ENCODE data around the gene SEMA4D. TPM values are rescaled to one million over a fixed set of nuclear protein-coding genes. Genes with fewer than 3 reads are reported as not detected.
A peak's percentile ranks its signal among the peaks of the same experiment; 100 is the strongest.

The SEMA4D gene
- total RNA-seq, 2 experiments from 2014 or later, result 334 to 336 TPM

GRCh38 chr9:89526667-89527066 lies 28.8 kb upstream of the SEMA4D start:
- DNase-seq, result no peak
- Mint-ChIP-seq H3K27me3 (no peaks in the 10 kb centered on the region), H3K36me3 (ENCODE audit: low read depth) (peaks cover 22% of the 10 kb centered on the region), H3K9me3 (peaks cover 15% of the 10 kb centered on the region), H3K4me1 (peaks cover 97% of the 10 kb centered on the region), H3K4me3 (no peak overlapping the region), H3K27ac (peak overlapping the region; percentile 54)
- POLR2A ChIA-PET, result no interaction called here
- CTCF ChIA-PET, result interaction anchor here (1.1 to 3.2 kb wide), 3 partner anchors 22 to 77 kb away, joined by 3 to 15 read pairs (median 3); no protein-coding TSS in a partner anchor

DNA sequence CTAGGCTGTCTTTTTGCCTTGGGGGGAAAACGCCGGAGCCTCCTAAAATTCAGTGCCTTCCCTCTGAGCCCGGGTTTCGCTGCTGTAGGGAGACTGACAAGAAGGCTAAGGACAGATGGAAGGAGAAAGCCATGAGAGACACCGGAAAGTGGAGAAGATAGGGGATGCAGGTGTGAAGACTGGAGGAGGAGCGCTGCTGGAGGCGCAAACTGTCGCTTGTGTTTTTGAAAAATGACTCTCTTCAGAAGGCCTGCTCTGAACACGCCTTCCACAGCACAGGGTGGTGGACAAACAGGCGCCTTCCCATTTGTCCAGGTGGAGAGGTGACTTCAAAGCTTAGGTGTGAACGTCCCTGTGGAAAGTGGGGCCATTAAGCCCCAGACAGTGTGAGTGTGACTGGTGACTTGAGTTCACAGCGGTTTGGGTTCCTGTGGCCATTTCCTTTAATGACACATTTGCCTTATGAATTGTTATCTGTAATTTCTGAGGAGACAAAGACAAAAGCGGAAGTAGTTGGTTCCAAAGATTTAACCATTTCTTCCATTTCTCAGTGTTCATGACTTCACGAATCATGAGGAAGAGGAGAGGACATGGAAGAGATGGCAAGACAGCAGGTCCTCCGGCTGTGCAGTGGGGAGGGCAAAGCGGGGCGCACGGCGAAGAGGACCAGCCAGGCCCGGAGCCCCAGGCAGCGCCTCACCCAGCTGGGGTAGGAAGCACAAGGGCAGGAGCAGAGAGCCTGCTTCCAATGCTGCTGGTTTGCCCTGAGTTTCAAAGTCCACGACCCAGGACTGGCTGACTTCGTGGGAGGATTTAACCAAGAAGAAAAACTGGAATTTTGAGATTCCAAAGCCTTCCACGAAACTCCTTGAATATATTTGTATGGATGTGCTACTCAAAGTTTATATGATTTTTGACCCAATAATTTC lies 27.8 kb upstream of the SEMA4D start:
- POLR2A ChIA-PET, result no interaction called here
- CTCF ChIA-PET, result interaction anchor here (0.7 to 4.1 kb wide), 4 partner anchors 13 to 119 kb away, joined by 3 to 24 read pairs (median 9); no protein-coding TSS in a partner anchor
- Mint-ChIP-seq H3K4me1 (peaks cover 97% of the 10 kb centered on the region), H3K9me3 (peaks cover 15% of the 10 kb centered on the region), H3K27me3 (no peaks in the 10 kb centered on the region), H3K27ac (peak overlapping the region; percentile 16), H3K4me3 (no peak overlapping the region), H3K36me3 (ENCODE audit: low read depth) (peaks cover 17% of the 10 kb centered on the region)
- no peak for DNase-seq

DNA sequence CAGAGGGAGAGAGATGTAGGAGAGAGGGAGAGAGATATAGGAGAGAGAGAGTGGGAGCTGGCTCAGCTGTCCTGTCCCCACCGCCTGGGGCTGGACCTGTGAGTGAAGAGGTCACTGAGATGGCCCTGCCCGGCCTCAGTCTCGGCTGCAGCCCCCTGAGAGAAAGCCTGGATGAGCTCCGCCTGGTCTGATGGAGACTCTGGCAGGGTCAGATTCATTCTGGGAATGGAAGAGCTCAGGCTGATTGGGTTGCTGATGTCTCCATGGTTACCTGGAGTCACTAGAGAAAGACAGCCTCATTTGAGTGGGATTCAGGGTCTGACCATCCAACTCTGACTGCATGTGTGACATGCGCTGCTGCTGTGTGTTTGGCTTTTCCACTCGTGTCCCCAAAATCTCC lies 27.1 kb upstream of the SEMA4D start:
- Mint-ChIP-seq H3K27me3 (no peaks in the 10 kb centered on the region), H3K27ac (peak overlapping the region; percentile 93), H3K36me3 (ENCODE audit: low read depth) (peaks cover 18% of the 10 kb centered on the region), H3K4me1 (peaks cover 97% of the 10 kb centered on the region), H3K9me3 (peaks cover 15% of the 10 kb centered on the region), H3K4me3 (no peak overlapping the region)
- CTCF ChIA-PET, result interaction anchor here (0.7 to 4.1 kb wide), 4 partner anchors 13 to 118 kb away, joined by 3 to 24 read pairs (median 4); no protein-coding TSS in a partner anchor
- POLR2A ChIA-PET, result no interaction called here
- DNase-seq, result no peak

DNA sequence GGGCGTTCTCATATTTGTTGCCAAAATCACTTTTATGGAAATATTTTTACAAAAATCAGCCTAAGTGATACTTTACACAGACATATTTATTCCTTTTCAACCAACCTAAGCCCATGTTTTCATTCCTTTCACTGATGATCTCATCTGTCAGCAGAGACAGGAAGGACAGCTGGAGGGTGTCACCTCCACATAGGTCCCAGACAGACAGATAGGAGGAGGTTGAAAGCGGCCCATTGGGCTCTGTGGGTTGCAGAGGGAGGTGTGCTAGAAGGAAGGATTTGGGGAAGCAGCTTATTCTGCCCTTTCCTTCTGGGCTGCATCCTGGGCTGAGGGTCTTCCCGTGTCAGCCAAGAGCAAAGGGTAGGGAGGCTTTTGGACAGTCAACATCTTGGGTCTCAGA lies 26.0 kb upstream of the SEMA4D start:
- Mint-ChIP-seq H3K27me3 (no peaks in the 10 kb centered on the region), H3K9me3 (peaks cover 15% of the 10 kb centered on the region)

DNA sequence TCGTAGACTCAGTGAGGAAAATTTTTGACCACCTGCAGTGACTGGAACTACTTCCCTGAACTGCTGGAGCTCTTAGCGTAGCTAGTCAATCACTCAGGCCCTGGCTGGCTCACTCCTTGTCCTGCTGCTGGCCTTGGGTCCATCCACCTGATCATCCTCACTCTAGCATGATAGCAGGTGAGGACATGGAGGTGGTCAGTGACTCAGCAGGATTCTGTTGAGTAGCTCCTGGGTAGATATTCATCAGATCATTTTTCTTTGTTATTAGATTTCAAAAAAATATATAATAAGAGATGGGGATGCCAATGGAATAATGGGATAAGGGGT lies 25.0 kb upstream of the SEMA4D start:
- Mint-ChIP-seq H3K4me3 (peak overlapping the region; percentile 43), H3K27me3 (no peaks in the 10 kb centered on the region), H3K9me3 (peaks cover 9% of the 10 kb centered on the region), H3K36me3 (ENCODE audit: low read depth) (peaks cover 14% of the 10 kb centered on the region), H3K27ac (peak overlapping the region; percentile 93), H3K4me1 (peaks cover 97% of the 10 kb centered on the region)
- ChIA-PET POLR2A (interaction anchor here (1.4 kb wide), 1 partner anchor 9 kb away, joined by 3 read pairs; no protein-coding TSS in a partner anchor), CTCF (interaction anchor here (0.6 to 6.6 kb wide), 12 partner anchors 8 to 99 kb away, joined by 3 to 38 read pairs (median 6); no protein-coding TSS in a partner anchor)
- no peak for DNase-seq

More for the DNA sequence above, 26.0 kb upstream of the SEMA4D start:
- peak overlapping the region; percentile 37 for H3K4me3 Mint-ChIP-seq
- peaks cover 19% of the 10 kb centered on the region for H3K36me3 Mint-ChIP-seq (ENCODE audit: low read depth)
- peak overlapping the region; percentile 93 for H3K27ac Mint-ChIP-seq
- ChIA-PET POLR2A (interaction anchor here (0.6 to 1.4 kb wide), 2 partner anchors 8 to 101 kb away, joined by 3 to 4 read pairs; no protein-coding TSS in a partner anchor), CTCF (interaction anchor here (0.6 to 6.6 kb wide), 12 partner anchors 10 to 678 kb away, joined by 3 to 38 read pairs (median 4); no protein-coding TSS in a partner anchor)
- H3K4me1 Mint-ChIP-seq, result peaks cover 97% of the 10 kb centered on the region
- peak; percentile 69 for DNase-seq

- ChIA-PET POLR2A (interaction anchor here (1.4 kb wide), 1 partner anchor 10 kb away, joined by 3 read pairs; no protein-coding TSS in a partner anchor), CTCF (interaction anchor here (0.6 to 6.6 kb wide), 11 partner anchors 9 to 98 kb away, joined by 3 to 38 read pairs (median 6); no protein-coding TSS in a partner anchor)
- Mint-ChIP-seq H3K36me3 (ENCODE audit: low read depth) (peaks cover 10% of the 10 kb centered on the region), H3K4me3 (peak overlapping the region; percentile 43), H3K27ac (peak overlapping the region; percentile 93), H3K9me3 (peaks cover 4% of the 10 kb centered on the region), H3K4me1 (peaks cover 96% of the 10 kb centered on the region), H3K27me3 (no peaks in the 10 kb centered on the region)
- peak; percentile 89 for DNase-seq
Measured at GRCh38 chr9:89522261-89522958, 24.5 kb upstream of the SEMA4D start.

DNA sequence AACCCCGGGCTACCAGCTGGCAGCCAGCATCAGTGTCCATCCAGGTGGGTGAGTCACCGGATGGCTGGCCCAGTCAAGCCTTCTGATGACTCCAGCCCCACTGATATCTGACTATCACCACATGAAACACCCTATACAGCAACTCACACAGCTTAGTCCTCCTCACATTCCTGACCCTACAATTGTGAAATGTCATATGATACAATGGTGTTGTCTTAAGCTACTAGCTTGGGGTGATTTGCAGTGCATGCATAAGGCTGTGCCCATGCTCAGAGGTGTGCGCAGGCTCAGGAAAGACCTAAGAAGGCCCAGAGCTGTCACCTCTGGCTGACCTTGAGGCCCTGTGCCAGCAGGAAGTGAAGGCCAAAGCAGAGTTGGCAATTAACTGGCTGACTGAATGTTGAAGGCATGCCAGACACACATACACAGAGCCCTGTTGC lies 21.5 kb upstream of the SEMA4D start:
- Mint-ChIP-seq H3K4me1 (peaks cover 69% of the 10 kb centered on the region), H3K36me3 (ENCODE audit: low read depth) (peaks cover 6% of the 10 kb centered on the region), H3K9me3 (no peaks in the 10 kb centered on the region), H3K27ac (peak overlapping the region; percentile 84), H3K4me3 (no peak overlapping the region), H3K27me3 (no peaks in the 10 kb centered on the region)
- DNase-seq, result no peak
- POLR2A ChIA-PET, result no interaction called here
- CTCF ChIA-PET, result interaction anchor here (0.8 to 6.6 kb wide), 8 partner anchors 11 to 113 kb away, joined by 3 to 38 read pairs (median 4); no protein-coding TSS in a partner anchor

DNA sequence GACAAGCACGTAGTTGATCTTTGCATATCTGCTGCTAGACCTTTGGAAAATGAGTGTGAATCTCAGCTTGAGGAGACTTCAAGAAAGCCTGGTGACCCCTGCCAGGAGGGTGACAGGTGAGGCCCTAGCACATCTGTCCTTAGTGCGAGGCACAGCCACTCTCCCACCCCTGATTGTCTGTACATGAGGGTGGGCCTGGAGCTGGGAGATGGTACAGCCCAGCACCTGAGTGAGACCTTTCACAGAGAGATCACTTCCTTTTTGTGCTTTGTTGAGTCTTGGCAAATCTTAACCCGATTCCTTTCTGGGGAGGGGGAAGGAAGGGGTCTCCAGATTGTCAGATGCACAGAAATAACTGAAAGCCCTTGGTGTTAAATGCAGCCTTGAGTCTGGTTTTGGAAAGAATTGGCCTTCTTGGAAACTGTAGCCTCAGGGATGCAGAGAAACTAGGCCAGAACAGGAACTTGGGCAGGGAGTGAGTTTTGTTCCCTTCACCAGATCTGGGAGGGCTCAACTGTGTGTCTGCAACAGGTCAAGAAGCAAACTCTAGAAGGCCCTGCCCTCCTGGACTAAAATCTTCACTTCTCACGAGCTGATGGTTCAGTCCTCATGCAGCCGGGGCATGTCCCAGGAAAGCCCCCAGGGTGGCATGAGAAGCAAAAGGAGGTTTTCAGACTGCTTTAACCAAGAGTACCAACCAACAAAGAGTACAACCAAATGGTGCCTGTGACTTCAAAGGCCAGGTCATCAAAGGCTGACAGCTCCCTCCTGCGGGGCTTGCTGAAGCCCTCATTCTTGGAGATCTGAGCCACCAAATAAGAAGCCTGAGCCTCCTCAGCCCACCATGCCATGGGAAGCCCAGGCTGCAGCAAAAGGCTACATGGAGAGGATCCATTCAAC lies 20.8 kb upstream of the SEMA4D start:
- CTCF ChIA-PET, result interaction anchor here (0.7 to 6.6 kb wide), 7 partner anchors 10 to 113 kb away, joined by 3 to 38 read pairs (median 4); no protein-coding TSS in a partner anchor
- peaks cover 6% of the 10 kb centered on the region for H3K36me3 Mint-ChIP-seq (ENCODE audit: low read depth)
- POLR2A ChIA-PET, result no interaction called here
- no peak overlapping the region for H3K4me3 Mint-ChIP-seq
- no peaks in the 10 kb centered on the region for H3K27me3 Mint-ChIP-seq
- DNase-seq, result no peak
- H3K9me3 Mint-ChIP-seq, result no peaks in the 10 kb centered on the region
- peaks cover 62% of the 10 kb centered on the region for H3K4me1 Mint-ChIP-seq
- peak overlapping the region; percentile 77 for H3K27ac Mint-ChIP-seq

DNA sequence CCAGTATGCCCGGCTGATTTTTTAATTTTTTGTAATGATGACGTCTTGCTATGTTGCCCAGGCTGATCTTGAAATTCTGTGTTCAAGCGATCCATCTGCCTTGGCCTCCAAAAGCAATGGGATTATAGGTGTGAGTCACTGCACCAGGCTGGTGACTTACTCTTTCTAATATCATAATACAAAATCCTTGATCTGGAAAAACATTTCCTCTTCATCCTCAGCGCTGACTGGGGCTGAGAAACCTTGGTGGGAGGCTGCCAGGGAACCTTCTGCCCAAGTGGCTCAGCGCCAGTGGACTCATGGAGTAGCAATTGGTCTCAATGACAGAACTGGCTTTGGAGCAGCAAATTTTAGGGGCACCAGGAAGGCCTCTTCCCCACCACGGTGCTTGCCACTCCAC lies 17.5 kb upstream of the SEMA4D start:
- DNase-seq, result no peak
- Mint-ChIP-seq H3K27me3 (no peaks in the 10 kb centered on the region), H3K36me3 (ENCODE audit: low read depth) (peaks cover 4% of the 10 kb centered on the region), H3K4me1 (peaks cover 47% of the 10 kb centered on the region), H3K27ac (no peak overlapping the region), H3K4me3 (no peak overlapping the region), H3K9me3 (no peaks in the 10 kb centered on the region)
- CTCF ChIA-PET, result no interaction called here
- POLR2A ChIA-PET, result no interaction called here

- no peak for DNase-seq
- Mint-ChIP-seq H3K4me1 (peaks cover 47% of the 10 kb centered on the region), H3K4me3 (no peak overlapping the region), H3K9me3 (no peaks in the 10 kb centered on the region), H3K27ac (no peak overlapping the region), H3K27me3 (no peaks in the 10 kb centered on the region), H3K36me3 (ENCODE audit: low read depth) (peaks cover 4% of the 10 kb centered on the region)
- ChIA-PET CTCF (no interaction called here), POLR2A (no interaction called here)
Measured at GRCh38 chr9:89514956-89515355, 17.0 kb upstream of the SEMA4D start.

DNA sequence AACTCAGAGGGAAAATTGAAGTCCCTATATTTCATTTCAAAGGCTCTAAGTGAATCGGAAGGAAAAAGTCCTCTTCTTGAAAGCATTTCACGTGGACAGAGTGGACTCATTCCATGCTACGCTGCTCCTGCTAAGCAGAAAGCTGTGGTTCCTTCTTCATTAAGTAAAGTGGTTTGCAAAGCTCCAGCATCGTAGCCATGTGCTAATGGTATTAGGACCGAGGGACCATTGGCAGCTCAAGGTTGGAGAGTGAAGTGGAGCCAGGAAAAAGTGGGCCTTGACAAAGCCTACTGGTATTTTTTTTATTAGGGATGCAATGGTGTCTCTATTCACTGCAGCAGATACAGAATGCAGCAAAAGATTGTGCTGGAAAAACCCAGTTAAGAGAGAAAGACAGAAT lies 16.4 kb upstream of the SEMA4D start:
- Mint-ChIP-seq H3K27ac (no peak overlapping the region), H3K36me3 (ENCODE audit: low read depth) (peaks cover 4% of the 10 kb centered on the region), H3K4me3 (no peak overlapping the region), H3K27me3 (no peaks in the 10 kb centered on the region), H3K4me1 (peaks cover 47% of the 10 kb centered on the region), H3K9me3 (no peaks in the 10 kb centered on the region)
- POLR2A ChIA-PET, result no interaction called here
- no peak for DNase-seq
- CTCF ChIA-PET, result interaction anchor here (0.8 kb wide), 1 partner anchor 10 kb away, joined by 3 read pairs; no protein-coding TSS in a partner anchor

DNA sequence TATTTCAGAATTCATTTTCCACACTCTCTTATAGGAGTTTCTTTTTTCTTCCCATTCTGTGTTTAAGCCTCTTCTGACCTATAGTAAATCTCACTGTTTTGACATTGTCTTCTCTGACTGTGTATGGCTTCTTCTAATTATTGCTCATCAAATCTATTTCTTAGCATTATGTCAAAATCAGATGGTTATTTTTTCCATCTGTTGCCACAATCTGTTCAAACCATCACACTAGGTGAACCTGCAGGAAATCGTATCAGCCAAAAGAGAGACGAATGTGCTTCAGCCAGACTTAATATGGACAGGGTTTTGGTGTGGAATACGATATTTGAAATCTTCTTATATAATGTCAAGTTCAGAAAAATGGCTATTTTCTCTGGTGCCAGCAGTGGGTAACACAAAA lies 15.9 kb upstream of the SEMA4D start:
- CTCF ChIA-PET, result interaction anchor here (0.8 to 1.7 kb wide), 3 partner anchors 10 to 195 kb away, joined by 3 to 6 read pairs (median 3); partner anchors contain the start of gene SECISBP2
- POLR2A ChIA-PET, result no interaction called here
- H3K36me3 Mint-ChIP-seq (ENCODE audit: low read depth), result peaks cover 3% of the 10 kb centered on the region
- H3K4me1 Mint-ChIP-seq, result peaks cover 47% of the 10 kb centered on the region
- H3K4me3 Mint-ChIP-seq, result no peak overlapping the region
- no peak for DNase-seq
- H3K9me3 Mint-ChIP-seq, result no peaks in the 10 kb centered on the region
- no peak overlapping the region for H3K27ac Mint-ChIP-seq
- no peaks in the 10 kb centered on the region for H3K27me3 Mint-ChIP-seq

Data from activated CD4-positive, alpha-beta T cell treated with anti-CD3 and anti-CD28 coated beads, Interleukin-2, amount 10 ng/mL, durations not matched to agents 7 days and 5 days (primary cell).